Esophagus squamous epithelium (tissue), 4 donors: ENCODE results near the gene GRIK4.
"Not testable (repeated sequence)": the region's sequence is repeated elsewhere in the genome, so short reads cannot be mapped to it uniquely, and the experiment has no call there.

Source experiments
- CTCF ChIP-seq, 6 experiments: fragments of 450-650 bp in 4 of 6; fragments of 200-600 bp in 2 of 6; sonication (generic) in 2 of 6; IDR thresholded peaks; one replicate each; pipeline ENCODE4 v1.5.1; 2016 to 2019; ENCODE audit warnings: antibody characterized with exemption in 6 of 6, mild to moderate bottlenecking in 4 of 6, moderate library complexity in 4 of 6
- POLR2A ChIP-seq, 4 donors: fragments of 450-650 bp; IDR thresholded peaks; one replicate each; pipeline ENCODE4 v1.6.1; 2017; ENCODE audit warnings: antibody characterized with exemption in 4 of 4, mild to moderate bottlenecking in 4 of 4, moderate library complexity in 3 of 4

- TF ChIP-seq CTCF, POLR2A (IDR thresholded peaks at IDR 0.05): not testable (repeated sequence)
Observed at GRCh38 chr11:120787224-120787623, 275.7 kb downstream of the GRIK4 start.
